SJCRH30 (cell line): Measurements from ENCODE around the gene LCN2. TPM values are rescaled to one million over a fixed set of nuclear protein-coding genes. Genes with fewer than 3 reads are reported as not detected.
A peak's percentile ranks its signal among the peaks of the same experiment; 100 is the strongest.
"Not testable (repeated sequence)": the region's sequence is repeated elsewhere in the genome, so short reads cannot be mapped to it uniquely, and the experiment has no call there.

Experiments used
- DNase-seq, 2 experiments: peaks; one replicate each; pipeline ENCODE4 v3.0.0-alpha.2; 2015 to 2020
- H3K27ac ChIP-seq: fragments of 250-450 bp; sonication (Bioruptor Pico); 2 replicates; pipeline ENCODE4 v1.5.1; 2020; ENCODE audit warnings: mild to moderate bottlenecking, moderate library complexity
- H3K27me3 ChIP-seq: fragments of 250-450 bp; sonication (Bioruptor Pico); 2 replicates; pipeline ENCODE4 v1.5.1; 2020; ENCODE audit warnings: mild to moderate bottlenecking, moderate library complexity
- H3K36me3 ChIP-seq: fragments of 250-450 bp; sonication (Bioruptor Pico); 2 replicates; pipeline ENCODE4 v1.5.1; 2020; ENCODE audit warnings: mild to moderate bottlenecking, moderate library complexity
- H3K4me1 ChIP-seq: fragments of 250-450 bp; sonication (Bioruptor Pico); 2 replicates; pipeline ENCODE4 v1.5.1; 2020; ENCODE audit warnings: mild to moderate bottlenecking, moderate library complexity
- H3K4me3 ChIP-seq: fragments of 250-450 bp; sonication (Bioruptor Pico); 2 replicates; pipeline ENCODE4 v1.5.1; 2020; ENCODE audit warnings: mild to moderate bottlenecking, moderate library complexity
- H3K9me3 ChIP-seq: fragments of 250-450 bp; sonication (Bioruptor Pico); replicated peaks from 2 replicates; pipeline ENCODE4 v1.5.1; 2020; ENCODE audit warnings: mild to moderate bottlenecking, moderate library complexity
- total RNA-seq: library from RNA; depleted of rRNA; stranded (reverse); fragments of >200 nt; shearing (Covaris generic); gene quantifications from 2 replicates; pipeline ENCODE4 v1.2.3, GENCODE V29; 2014

The LCN2 gene
- total RNA-seq, 1 experiment from 2014 or later: not detected

DNA sequence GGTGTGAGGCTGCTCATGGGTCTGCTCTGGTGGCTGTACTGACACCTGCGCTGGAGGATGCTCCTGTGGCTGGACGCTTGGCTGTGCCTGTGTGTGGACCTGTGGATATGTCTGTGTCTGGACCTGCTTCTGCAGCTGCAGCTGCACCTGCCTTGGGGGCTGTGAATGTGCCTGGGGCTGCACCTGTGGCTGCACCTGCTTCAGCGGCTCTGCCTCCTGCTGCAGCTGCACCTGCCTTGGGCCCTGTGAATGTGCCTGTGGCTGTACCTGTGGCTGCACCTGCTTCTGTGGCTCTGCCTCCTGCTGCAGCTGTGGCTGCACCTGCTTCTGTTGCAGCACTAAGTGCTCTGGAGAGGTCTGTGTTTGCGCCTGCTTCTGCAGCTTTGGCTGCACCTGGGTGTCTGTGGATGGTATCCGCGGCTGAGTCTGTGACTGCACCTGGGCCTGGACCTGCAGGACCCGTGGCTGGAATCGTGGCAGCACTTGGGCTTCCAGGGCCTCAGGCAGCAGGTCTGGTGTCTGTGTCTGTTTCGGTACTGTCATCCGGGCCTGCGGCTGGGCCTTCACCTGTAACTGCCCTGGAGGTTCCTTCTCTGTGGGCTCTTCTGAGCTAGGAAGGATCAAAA is 29.7 kb downstream of the LCN2 start:
- Histone ChIP-seq H3K4me3 (no peak overlapping the region), H3K27me3 (no peaks in the 10 kb centered on the region), H3K27ac (no peak overlapping the region), H3K4me1 (no peaks in the 10 kb centered on the region), H3K36me3 (peaks cover 77% of the 10 kb centered on the region), H3K9me3 (no peaks in the 10 kb centered on the region)
- no peak for DNase-seq

DNA sequence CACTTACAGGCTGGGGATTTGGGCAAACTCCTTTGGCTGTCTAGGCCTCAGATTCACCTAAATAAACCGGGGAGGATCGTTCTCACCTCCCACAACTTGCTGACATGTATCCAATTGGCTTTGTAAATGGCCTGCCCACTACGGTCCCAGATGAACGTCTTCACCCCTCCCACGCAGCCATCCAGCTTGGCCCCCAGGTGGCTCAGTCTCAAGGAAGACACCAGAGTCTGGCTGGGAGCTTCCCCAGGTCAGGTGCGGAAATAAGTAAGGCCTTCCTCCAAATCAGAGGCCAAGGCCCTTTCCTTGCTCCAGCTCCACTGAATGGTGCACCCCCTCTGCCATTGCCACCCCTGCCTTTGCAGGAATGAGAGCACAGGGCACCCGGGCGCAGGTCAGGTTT is 30.7 kb downstream of the LCN2 start:
- H3K4me1 ChIP-seq: no peaks in the 10 kb centered on the region
- no peaks in the 10 kb centered on the region for H3K27me3 ChIP-seq
- no peaks in the 10 kb centered on the region for H3K9me3 ChIP-seq
- H3K36me3 ChIP-seq: peaks cover 85% of the 10 kb centered on the region
- H3K27ac ChIP-seq: no peak overlapping the region
- no peak overlapping the region for H3K4me3 ChIP-seq
- DNase-seq: no peak

DNA sequence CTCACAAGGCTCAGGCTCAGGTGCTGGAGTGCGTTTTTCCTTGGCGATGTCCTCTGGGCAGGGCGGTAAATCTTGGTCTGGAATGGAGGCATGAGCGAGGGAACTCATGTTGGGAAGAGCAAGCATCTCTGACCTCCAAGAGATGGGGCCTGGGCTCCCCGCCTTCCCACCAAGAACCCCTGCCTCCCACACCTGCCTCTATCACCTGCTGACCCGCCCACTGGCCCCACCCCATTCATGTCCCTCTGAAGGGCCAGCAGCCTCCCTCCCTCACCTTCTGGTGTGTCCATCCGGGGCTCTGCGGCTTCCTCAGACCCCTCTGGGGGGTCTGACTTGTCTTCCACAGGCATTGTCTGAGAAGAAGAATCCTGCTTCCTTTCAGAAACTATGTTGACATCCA is 31.2 kb downstream of the LCN2 start:
- Histone ChIP-seq H3K4me1 (no peaks in the 10 kb centered on the region), H3K27ac (no peak overlapping the region), H3K9me3 (no peaks in the 10 kb centered on the region), H3K4me3 (no peak overlapping the region), H3K27me3 (no peaks in the 10 kb centered on the region), H3K36me3 (peaks cover 81% of the 10 kb centered on the region)
- no peak for DNase-seq

DNA sequence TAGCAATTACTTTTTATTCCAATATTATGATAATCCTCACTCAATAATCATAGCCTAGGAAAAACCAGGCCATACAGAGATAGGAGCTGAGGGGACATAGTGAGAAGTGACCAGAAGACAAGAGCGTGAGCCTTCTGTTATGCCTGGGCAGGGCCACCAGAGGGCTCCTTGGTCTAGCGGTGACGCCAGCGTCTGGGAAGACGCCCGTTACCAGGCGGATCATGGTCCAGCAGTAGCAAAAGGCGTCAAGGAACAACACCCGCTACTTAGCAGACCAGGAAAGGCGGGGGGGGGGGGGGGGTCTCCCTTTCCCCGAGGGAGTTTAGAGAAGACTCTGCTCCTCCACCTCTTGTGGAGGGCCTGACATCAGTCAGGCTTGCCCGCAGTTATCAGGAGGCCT is 32.2 kb downstream of the LCN2 start:
- not testable (repeated sequence) for H3K4me3 ChIP-seq, H3K27me3 ChIP-seq, H3K4me1 ChIP-seq, H3K27ac ChIP-seq, H3K9me3 ChIP-seq, DNase-seq
- peaks cover 77% of the 10 kb centered on the region for H3K36me3 ChIP-seq

DNA sequence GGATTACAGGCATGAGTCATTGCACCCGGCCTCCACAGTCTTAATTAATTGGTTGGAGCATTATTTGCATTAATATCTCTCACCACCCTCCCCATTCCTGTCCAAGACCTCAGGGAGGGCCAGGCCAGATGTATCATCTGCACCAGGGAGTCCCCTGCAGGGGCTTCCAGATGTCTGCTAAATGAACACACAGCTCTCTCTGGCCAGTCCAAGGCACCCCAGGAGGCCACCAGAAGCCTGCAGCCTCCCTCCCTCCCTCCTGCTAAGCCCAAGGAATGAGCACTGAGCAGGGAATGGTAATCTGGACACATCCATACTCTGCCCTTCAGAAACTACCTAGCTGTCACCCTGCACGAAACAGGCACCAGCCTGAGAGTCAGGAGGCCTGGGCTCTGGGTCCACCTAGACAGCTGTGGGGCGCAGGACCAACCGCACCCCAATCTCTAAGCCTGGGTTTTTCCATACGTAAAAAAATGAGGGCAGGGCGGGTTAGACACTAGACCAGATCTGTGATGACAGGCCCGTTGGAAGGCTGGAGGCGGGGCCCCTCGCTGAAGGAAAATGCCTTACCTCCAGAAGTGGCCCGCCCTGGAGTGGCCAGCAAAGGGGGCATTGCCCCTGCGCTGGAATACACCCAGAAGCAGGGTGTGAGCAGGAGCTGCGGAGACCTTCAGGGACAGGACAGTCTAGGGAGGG is 33.8 kb downstream of the LCN2 start:
- no peak for DNase-seq
- no peak overlapping the region for H3K27ac ChIP-seq
- H3K9me3 ChIP-seq: no peaks in the 10 kb centered on the region
- H3K4me1 ChIP-seq: no peaks in the 10 kb centered on the region
- no peak overlapping the region for H3K4me3 ChIP-seq
- H3K36me3 ChIP-seq: peaks cover 77% of the 10 kb centered on the region
- no peaks in the 10 kb centered on the region for H3K27me3 ChIP-seq

DNA sequence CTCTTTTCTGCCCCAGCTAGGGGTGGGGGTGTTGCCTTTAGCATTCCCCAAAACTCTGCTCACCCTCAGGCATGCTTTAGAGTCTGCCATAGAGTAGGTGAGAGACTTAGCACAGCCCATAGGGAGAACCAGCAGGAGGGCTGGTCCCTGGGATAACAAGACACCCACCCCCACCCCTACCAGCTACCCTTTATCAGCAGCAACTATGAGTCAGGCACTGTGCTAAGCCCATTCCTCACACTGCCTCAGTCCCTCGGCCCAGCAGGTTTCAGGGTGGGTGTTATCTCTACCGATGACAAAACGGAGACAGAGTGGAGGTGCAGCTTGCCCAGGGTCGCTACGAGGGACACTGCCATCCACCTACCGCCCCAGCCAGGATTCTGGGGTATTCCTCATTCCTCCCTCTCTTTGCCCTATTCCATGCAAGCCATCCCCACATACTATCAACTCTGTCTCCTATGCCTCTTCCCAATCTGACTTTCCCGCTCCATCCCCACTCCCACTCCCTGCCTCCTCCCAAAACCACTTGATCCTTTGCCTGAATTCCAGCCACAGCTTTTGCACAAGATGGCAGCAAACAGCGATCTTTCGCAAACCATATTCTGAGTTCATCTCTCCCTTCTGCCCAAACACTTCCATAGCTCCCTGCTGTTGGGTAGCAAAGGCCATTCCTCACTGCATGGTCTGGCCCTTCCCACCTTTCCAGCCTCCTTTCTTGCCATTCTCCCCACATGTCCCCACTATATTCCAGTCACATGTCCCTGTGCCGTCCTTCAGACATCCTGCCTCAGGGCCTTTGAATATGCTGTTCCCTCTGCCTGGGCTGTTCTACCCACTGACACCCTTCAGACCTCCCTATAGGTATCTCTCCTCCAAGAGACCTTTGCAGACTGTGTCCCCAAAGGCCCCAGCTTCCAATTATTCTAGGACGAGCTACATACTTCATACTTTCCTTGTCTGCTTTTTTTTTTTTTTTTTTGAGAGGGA is 37.0 kb downstream of the LCN2 start:
- H3K9me3 ChIP-seq: no peaks in the 10 kb centered on the region
- H3K27me3 ChIP-seq: no peaks in the 10 kb centered on the region
- H3K27ac ChIP-seq: no peak overlapping the region
- no peak overlapping the region for H3K4me3 ChIP-seq
- peaks cover 59% of the 10 kb centered on the region for H3K36me3 ChIP-seq
- peaks cover 4% of the 10 kb centered on the region; the same call in 1 of the 2 replicates for H3K4me1 ChIP-seq
- no peak for DNase-seq

DNA sequence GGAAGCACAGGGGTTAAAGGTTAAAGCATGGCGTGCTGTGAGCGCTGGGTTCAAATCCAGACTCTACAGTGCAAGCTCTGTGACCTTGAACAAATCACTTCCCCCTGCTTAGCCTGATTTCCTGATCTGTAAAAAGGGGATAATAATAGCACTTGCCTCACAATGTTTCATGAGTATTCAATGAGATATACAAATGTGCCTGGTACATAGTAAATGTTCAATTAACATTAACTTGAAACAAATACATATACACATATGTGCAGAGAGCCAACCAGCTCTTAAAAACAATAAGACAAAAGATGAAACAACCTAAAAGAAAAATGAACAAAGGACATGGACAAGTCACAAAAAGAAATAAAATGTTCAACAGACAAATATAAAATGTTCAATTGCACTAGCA is 38.1 kb downstream of the LCN2 start:
- Histone ChIP-seq H3K4me3 (no peak overlapping the region), H3K27me3 (no peaks in the 10 kb centered on the region), H3K36me3 (peaks cover 53% of the 10 kb centered on the region), H3K27ac (no peak overlapping the region), H3K4me1 (peaks cover 4% of the 10 kb centered on the region; the same call in 1 of the 2 replicates), H3K9me3 (no peaks in the 10 kb centered on the region)
- no peak for DNase-seq

DNA sequence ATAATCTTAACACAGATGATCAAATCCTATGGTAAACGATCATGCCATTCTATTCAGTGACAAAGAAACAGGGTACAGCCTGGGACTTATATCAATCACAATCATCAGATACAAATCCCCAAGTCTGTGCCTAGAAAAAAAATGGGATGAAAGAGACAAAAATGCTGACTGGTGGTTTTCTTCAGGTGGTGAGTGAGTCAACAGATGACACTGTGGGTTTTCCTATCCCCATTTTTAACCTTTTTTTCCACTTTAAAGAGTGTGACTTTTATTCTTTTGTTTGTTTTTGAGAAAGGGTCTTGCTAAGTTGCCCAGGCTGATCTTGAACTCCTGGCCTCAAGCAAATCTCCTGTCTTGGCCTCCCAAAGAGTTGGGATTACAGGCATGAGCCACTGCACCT is 39.0 kb downstream of the LCN2 start:
- Histone ChIP-seq H3K27ac (no peak overlapping the region), H3K9me3 (no peaks in the 10 kb centered on the region), H3K27me3 (no peaks in the 10 kb centered on the region), H3K4me1 (peaks cover 4% of the 10 kb centered on the region; the same call in 1 of the 2 replicates), H3K4me3 (no peak overlapping the region), H3K36me3 (peaks cover 46% of the 10 kb centered on the region)
- no peak for DNase-seq

DNA sequence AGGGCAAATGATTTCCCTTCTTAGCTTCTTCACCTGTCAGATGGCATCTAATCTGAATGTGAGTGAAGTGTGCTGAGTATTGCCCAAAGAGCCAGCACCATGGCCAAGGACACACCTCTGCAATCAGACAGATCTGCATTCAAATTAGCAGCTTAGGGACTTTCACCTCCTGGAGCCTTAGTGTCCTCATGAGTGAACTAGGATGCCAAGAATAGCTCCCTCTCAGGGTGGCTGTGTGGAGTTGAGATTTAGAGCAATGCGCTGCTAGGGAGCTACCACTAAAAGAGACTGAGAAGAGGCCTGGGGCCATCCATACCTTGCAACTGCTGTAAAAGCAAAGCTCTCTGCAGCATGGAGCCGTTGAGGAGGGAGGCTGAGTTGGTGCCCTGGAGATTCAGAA is 40.8 kb downstream of the LCN2 start:
- H3K4me3 ChIP-seq: no peak overlapping the region
- peaks cover 32% of the 10 kb centered on the region for H3K36me3 ChIP-seq
- no peak for DNase-seq
- no peaks in the 10 kb centered on the region for H3K27me3 ChIP-seq
- H3K4me1 ChIP-seq: peaks cover 4% of the 10 kb centered on the region; the same call in 1 of the 2 replicates
- H3K9me3 ChIP-seq: no peaks in the 10 kb centered on the region
- no peak overlapping the region for H3K27ac ChIP-seq

DNA sequence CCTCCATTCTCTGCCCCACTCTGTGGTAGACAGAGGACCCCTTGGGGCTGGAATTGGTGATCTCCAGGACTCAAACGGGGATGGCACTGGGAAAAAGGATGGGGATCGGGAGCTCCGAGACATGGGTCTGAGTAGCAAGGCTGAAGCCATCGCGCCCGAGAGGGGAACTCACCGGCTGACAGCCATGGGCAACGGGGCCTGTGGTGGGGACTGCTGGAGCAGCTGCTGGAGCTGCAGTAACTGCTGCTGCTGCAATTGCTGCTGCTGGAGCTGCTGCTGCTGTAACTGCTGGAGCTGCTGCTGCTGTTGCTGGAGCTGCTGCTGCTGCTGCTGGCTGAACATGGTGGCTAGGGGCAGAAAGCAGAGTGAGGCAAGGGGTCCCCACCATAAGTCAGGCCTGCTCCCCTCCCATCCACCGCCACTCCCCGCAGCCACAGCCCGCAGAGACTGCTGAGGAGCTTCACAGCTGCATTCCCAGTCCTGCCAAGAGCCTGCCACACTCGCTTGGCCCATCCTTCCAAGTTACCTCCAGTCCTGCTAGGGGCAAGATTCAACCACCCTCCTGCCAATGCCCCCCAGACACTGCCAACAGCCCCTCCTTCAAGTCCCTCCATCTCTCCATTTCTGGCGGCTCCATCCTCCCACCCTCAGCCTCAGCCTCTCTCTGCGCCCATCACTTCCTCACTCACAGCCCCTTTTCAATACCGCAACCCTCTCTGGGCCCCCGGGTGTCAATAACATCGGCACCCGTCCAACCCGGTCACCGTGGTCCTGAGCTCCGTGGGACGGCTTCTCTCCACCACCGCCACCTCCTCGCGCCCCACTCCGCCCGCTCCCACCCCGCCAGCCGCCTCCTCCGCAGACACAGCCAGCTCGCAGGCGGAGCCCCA is 41.5 kb downstream of the LCN2 start:
- H3K27ac ChIP-seq: peak overlapping the region; percentile 13; the same call in 1 of the 2 replicates
- DNase-seq: peak; percentile 28 to 39
- peak overlapping the region; percentile 76 for H3K4me3 ChIP-seq
- H3K4me1 ChIP-seq: peaks cover 4% of the 10 kb centered on the region; the same call in 1 of the 2 replicates
- H3K9me3 ChIP-seq: no peaks in the 10 kb centered on the region
- H3K36me3 ChIP-seq: peaks cover 32% of the 10 kb centered on the region
- no peaks in the 10 kb centered on the region for H3K27me3 ChIP-seq

DNA sequence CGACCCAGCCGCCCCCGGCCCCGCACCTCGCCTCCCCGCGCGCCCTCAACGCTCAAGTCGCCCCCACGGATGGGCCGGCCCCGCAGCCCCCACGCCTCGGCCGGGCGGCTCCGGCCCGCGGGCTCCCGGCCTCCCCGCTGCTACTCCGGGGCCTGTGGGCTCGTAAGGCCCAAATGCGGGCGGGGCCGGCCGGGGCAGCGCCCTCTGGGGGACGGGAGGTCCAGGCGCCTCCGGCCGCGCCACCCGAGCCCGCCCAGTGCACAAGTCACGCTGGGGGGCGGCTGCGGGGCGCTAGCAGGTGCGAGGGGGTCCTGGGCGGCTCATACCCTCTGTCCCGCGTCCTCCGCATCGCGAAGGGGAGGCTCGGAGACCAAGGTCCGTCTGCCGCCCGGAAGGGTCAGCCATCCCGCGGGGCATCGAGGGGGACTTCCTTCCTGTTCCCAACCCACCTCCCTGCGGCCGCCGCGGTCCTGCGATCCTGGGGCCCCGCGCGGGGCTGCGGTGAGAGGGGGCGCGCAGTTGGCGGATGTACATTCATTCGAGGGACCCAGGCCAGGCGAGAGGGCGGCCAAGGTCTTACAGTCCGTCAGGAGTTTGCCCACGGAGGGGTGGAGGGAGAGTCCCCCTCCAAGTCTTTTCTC is 42.3 kb downstream of the LCN2 start, which contains the start of gene CIZ1:
Gene CIZ1 (minus strand): TSS at position 167 of the 641 bp plus-strand sequence. CDS start 715 bp downstream, outside the sequence.
- Histone ChIP-seq H3K27ac (peak within 1 kb of the TSS; percentile 52), H3K4me3 (peak within 1 kb of the TSS; percentile 76), H3K27me3 (no peaks in the 10 kb centered on the region), H3K4me1 (peaks cover 4% of the 10 kb centered on the region; the same call in 1 of the 2 replicates), H3K9me3 (no peaks in the 10 kb centered on the region), H3K36me3 (peaks cover 25% of the 10 kb centered on the region)
- DNase-seq: peak; percentile 83 to 86

DNA sequence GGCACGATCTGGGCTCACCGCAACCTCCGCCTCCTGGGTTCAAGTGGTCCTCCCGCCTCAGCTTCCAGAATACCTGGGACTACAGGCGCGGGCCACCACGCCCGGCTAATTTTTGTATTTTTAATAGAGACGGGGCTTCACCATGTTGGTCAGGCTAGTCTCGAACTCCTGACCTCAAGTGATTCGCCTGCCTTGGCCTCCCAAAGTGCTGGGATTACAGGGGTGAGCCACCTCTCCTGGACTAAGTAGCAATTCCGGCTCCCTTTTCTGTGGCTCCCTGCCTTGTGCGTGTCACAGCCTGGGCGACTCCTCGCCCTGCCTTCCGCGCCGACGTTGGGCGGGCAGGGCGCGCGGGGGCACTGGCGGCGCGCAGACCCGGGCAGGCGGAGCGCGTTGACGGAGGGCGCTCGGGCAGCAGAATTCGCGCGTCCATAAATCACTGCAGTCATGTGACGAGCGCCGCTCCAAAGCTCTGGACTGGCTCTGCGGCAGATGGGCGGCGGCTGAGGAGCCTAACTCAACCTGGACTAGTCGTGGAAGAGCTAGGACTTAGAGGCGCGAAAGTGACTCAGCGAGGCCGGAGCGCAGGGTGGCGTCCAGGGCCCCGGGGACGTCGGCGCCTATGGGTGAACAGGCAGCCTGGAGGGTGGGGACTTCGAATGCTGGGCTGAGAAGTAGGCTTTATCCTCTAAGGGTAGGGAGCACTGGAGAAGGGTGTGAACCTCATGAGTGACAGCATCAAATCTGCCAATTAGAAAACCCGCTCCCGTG is 43.5 kb downstream of the LCN2 start:
- H3K27ac ChIP-seq: no peak overlapping the region
- no peaks in the 10 kb centered on the region for H3K27me3 ChIP-seq
- peaks cover 4% of the 10 kb centered on the region; the same call in 1 of the 2 replicates for H3K4me1 ChIP-seq
- H3K9me3 ChIP-seq: no peaks in the 10 kb centered on the region
- no peak for DNase-seq
- H3K36me3 ChIP-seq: peaks cover 14% of the 10 kb centered on the region
- no peak overlapping the region for H3K4me3 ChIP-seq
